Measurements from ENCODE around the gene ZNF416. TPM values are rescaled to one million over a fixed set of nuclear protein-coding genes. Genes with fewer than 3 reads are reported as not detected.

The ZNF416 gene
- total and polyA plus RNA-seq, 4 donors = 0.97 to 2.9 (median 1.2) TPM

DNA sequence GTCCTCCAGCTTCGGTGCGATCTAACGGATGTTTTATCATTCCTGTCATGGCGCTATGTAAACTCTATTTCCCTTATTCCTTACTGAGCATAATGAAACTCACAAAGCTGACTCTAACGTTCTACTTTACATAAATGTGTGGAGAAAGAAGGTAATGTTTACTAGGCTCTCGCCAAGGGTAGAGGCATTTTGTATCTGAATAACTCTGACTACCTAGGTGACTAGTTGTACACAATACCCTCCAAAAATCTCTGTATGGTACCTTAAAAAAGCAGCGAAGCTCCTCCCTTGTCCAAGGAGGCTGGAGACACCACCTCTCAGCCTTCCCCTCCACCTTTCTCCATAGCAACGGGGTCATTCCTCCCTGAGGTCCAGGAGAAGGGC is 20.7 kb upstream of the ZNF416 start:
- peaks cover 3 to 14% (median 9%) of the 10 kb centered on the region in 4 donors for H3K4me1 ChIP-seq (ENCODE audit: control insufficient read depth in 4 of 4, insufficient read depth in 4 of 4, low read length in 3 of 4)
- H3K36me3 ChIP-seq (ENCODE audit: control insufficient read depth in 4 of 4, insufficient read depth in 3 of 4, low read depth in 1 of 4, low read length in 3 of 4) = peaks cover under 1 to 7% (median 6%) of the 10 kb centered on the region in 4 donors
- no peak for DNase-seq (ENCODE audit: low spot score)
- 56% methylated on average over 8 of the region's 8 CpGs for WGBS
- H3K4me3 ChIP-seq (ENCODE audit: low read depth in 1 of 3, low read length in 3 of 3) = peak overlapping the region; percentile 60 to 95 (median 81)
- H3K9ac ChIP-seq (ENCODE audit: low read depth in 1 of 2, low read length in 2 of 2) = no peak overlapping the region
- TF ChIP-seq, protein P1, sequence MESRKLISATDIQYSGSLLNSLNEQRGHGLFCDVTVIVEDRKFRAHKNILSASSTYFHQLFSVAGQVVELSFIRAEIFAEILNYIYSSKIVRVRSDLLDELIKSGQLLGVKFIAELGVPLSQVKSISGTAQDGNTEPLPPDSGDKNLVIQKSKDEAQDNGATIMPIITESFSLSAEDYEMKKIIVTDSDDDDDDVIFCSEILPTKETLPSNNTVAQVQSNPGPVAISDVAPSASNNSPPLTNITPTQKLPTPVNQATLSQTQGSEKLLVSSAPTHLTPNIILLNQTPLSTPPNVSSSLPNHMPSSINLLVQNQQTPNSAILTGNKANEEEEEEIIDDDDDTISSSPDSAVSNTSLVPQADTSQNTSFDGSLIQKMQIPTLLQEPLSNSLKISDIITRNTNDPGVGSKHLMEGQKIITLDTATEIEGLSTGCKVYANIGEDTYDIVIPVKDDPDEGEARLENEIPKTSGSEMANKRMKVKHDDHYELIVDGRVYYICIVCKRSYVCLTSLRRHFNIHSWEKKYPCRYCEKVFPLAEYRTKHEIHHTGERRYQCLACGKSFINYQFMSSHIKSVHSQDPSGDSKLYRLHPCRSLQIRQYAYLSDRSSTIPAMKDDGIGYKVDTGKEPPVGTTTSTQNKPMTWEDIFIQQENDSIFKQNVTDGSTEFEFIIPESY (IDR thresholded peaks at IDR 0.05) = no peak
- TF ChIP-seq ATF3 (IDR thresholded peaks at IDR 0.05) (no peak), EGR1 (IDR thresholded peaks at IDR 0.05; ENCODE audit: low read depth in 2 of 2) (no peak), REST (IDR thresholded peaks at IDR 0.05) (no peak), GABPA (IDR thresholded peaks at IDR 0.05 in 1 of 2, conservative IDR thresholded peaks at IDR 0.05 in 1 of 2) (no peak), HNF4A (conservative IDR thresholded peaks at IDR 0.05) (no peak)
- peaks cover 5 to 31% (median 25%) of the 10 kb centered on the region in 4 donors for H3K9me3 ChIP-seq (ENCODE audit: control insufficient read depth in 4 of 4, low read length in 3 of 4)
- H3K27ac ChIP-seq (ENCODE audit: low read depth in 1 of 2, low read length in 2 of 2) = no peak overlapping the region
- no peaks in the 10 kb centered on the region for H3K27me3 ChIP-seq (ENCODE audit: control insufficient read depth in 4 of 4, insufficient read depth in 4 of 4, low read length in 3 of 4)

GRCh38 chr19:57587529-57587928 is 8.8 kb upstream of the ZNF416 start:
- H3K27me3 ChIP-seq (ENCODE audit: control insufficient read depth in 4 of 4, insufficient read depth in 4 of 4, low read length in 3 of 4) = no peaks in the 10 kb centered on the region
- no peak overlapping the region for H3K27ac ChIP-seq (ENCODE audit: low read depth in 1 of 2, low read length in 2 of 2)
- no peak overlapping the region for H3K9ac ChIP-seq (ENCODE audit: low read depth in 1 of 2, low read length in 2 of 2)
- H3K4me3 ChIP-seq (ENCODE audit: low read depth in 1 of 3, low read length in 3 of 3) = peak overlapping the region in 1 of 3 donors; percentile 15
- no peak for TF ChIP-seq FOXA1 (IDR thresholded peaks at IDR 0.05)
- no peak for TF ChIP-seq EGR1 (IDR thresholded peaks at IDR 0.05; ENCODE audit: low read depth in 2 of 2)
- TF ChIP-seq YY1 (IDR thresholded peaks at IDR 0.05) = no peak
- TF ChIP-seq REST (IDR thresholded peaks at IDR 0.05) = no peak
- TF ChIP-seq SP1 (IDR thresholded peaks at IDR 0.05) = no peak
- no peak for TF ChIP-seq ATF3 (IDR thresholded peaks at IDR 0.05)
- TF ChIP-seq RXRA (IDR thresholded peaks at IDR 0.05) = no peak
- TF ChIP-seq FOXA2 (IDR thresholded peaks at IDR 0.05) = no peak
- TF ChIP-seq JUND (IDR thresholded peaks at IDR 0.05) = no peak
- no peak for TF ChIP-seq NR2F2 (IDR thresholded peaks at IDR 0.05)
- no peak for TF ChIP-seq HNF4A (conservative IDR thresholded peaks at IDR 0.05)
- TF ChIP-seq TAF1 (conservative IDR thresholded peaks at IDR 0.05) = no peak
- no peak for TF ChIP-seq HNF4G (IDR thresholded peaks at IDR 0.05)
- no peak for TF ChIP-seq GABPA (IDR thresholded peaks at IDR 0.05 in 1 of 2, conservative IDR thresholded peaks at IDR 0.05 in 1 of 2)
- TF ChIP-seq RAD21 (IDR thresholded peaks at IDR 0.05) = no peak
- no peak for TF ChIP-seq CTCF (IDR thresholded peaks at IDR 0.05; ENCODE audit: low read depth, low read length, missing input control)
- 95% methylated on average over 1 of the region's 1 CpG for WGBS
- H3K9me3 ChIP-seq (ENCODE audit: control insufficient read depth in 4 of 4, low read length in 3 of 4) = peaks cover 45 to 78% (median 62%) of the 10 kb centered on the region in 4 donors
- no peak for DNase-seq (ENCODE audit: low spot score)
- H3K4me1 ChIP-seq (ENCODE audit: control insufficient read depth in 4 of 4, insufficient read depth in 4 of 4, low read length in 3 of 4) = peaks cover 0 to 3% (median 0%) of the 10 kb centered on the region in 4 donors
- peaks cover 3 to 23% (median 9%) of the 10 kb centered on the region in 4 donors for H3K36me3 ChIP-seq (ENCODE audit: control insufficient read depth in 4 of 4, insufficient read depth in 3 of 4, low read depth in 1 of 4, low read length in 3 of 4)
